Duodenal mucosa (tissue), 2 donors: ENCODE data around the gene PAOX.
"Not testable (repeated sequence)": the region's sequence is repeated elsewhere in the genome, so short reads cannot be mapped to it uniquely, and the experiment has no call there.

Source experiments
- H3K27ac ChIP-seq: one replicate; pipeline ENCODE4 v1.7.0; 2013; ENCODE audit warnings: low read depth, low read length
- H3K27me3 ChIP-seq, 2 donors: one replicate each; pipeline ENCODE4 v1.7.0; 2013; ENCODE audit warnings: low read length in 2 of 2, control low read depth in 1 of 2; ENCODE audit not compliant: insufficient read depth in 2 of 2, control insufficient read depth in 1 of 2
- H3K36me3 ChIP-seq, 2 donors: one replicate each; pipeline ENCODE4 v1.7.0; 2013; ENCODE audit warnings: low read length in 2 of 2, control low read depth in 1 of 2; ENCODE audit not compliant: insufficient read depth in 2 of 2, control insufficient read depth in 1 of 2
- H3K4me1 ChIP-seq, 2 donors: one replicate each; pipeline ENCODE4 v1.7.0; 2013; ENCODE audit warnings: low read length in 2 of 2, control low read depth in 1 of 2; ENCODE audit not compliant: insufficient read depth in 2 of 2, control insufficient read depth in 1 of 2
- H3K4me3 ChIP-seq, 2 donors: one replicate each; pipeline ENCODE4 v1.7.0; 2013; ENCODE audit warnings: low read length in 2 of 2, low read depth in 1 of 2
- H3K9ac ChIP-seq, 2 donors: one replicate each; pipeline ENCODE4 v1.7.0; 2013; ENCODE audit warnings: low read length in 2 of 2, low read depth in 1 of 2
- H3K9me3 ChIP-seq, 2 donors: one replicate each; pipeline ENCODE4 v1.7.0; 2013; ENCODE audit warnings: low read length in 2 of 2, control low read depth in 1 of 2; ENCODE audit not compliant: control insufficient read depth in 1 of 2

PAOX gene

DNA sequence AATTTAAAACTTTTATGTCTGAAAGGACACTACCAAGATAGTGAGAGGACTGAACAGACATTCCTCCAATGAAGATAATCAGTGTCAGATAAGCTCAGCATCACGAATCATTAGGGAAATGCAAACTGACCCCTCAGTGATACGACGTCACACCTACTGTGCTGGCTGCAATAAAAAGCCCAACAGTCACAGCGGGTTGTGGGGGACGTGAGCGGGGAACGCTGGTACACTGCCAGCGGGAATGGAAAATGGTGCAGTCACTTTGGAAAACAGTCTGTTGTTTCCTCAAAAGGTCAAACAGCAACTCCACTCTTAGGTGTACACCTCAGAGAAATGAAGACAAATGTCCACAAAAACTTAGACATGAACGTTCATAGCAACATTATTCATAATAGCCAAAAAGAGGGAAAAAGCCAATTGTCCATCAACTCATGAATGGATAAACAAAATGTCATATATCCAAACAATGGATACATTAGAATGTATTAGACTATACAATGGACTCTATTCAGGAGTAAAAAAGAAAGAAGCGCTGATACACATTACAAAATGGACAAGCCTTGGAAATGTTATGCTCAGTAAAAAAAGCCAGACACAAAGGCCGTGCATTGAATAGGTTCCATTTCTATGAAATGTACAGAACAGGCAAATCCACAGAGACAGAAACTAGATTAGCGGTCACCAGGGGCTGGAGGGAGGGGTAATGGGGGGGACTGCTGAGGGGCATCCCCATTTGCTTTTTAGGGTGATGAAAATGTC lies 3.5 kb upstream of the PAOX start:
- no peak overlapping the region for H3K4me3 ChIP-seq
- H3K36me3 ChIP-seq: peaks cover 3% of the 10 kb centered on the region in 2 donors
- no peak overlapping the region for H3K9ac ChIP-seq
- no peak overlapping the region for H3K27ac ChIP-seq
- no peaks in the 10 kb centered on the region for H3K27me3 ChIP-seq
- no peaks in the 10 kb centered on the region for H3K9me3 ChIP-seq
- peaks cover 14 to 24% of the 10 kb centered on the region in 2 donors for H3K4me1 ChIP-seq

DNA sequence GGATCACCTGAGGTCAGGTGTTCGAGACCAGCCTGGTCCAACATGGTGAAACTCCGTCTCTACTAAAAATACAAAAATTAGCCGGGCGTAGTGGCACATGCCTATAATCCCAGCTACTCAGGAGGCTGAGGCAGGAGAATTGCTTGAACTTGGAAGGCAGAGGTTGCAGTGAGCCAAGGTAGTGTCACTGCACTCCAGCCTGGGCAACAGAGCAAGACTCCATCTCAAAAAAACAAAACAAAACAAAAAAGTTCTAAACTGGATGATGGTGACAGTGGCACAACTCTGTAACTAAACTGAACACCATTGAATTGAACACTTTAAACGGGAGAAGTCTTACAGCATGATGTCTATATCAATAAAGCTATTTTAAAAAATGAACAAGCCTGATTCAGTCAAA lies 2.9 kb upstream of the PAOX start:
- H3K9me3 ChIP-seq, H3K27ac ChIP-seq, H3K36me3 ChIP-seq, H3K4me3 ChIP-seq, H3K9ac ChIP-seq, H3K27me3 ChIP-seq: not testable (repeated sequence)
- peaks cover 14 to 24% of the 10 kb centered on the region in 2 donors for H3K4me1 ChIP-seq

DNA sequence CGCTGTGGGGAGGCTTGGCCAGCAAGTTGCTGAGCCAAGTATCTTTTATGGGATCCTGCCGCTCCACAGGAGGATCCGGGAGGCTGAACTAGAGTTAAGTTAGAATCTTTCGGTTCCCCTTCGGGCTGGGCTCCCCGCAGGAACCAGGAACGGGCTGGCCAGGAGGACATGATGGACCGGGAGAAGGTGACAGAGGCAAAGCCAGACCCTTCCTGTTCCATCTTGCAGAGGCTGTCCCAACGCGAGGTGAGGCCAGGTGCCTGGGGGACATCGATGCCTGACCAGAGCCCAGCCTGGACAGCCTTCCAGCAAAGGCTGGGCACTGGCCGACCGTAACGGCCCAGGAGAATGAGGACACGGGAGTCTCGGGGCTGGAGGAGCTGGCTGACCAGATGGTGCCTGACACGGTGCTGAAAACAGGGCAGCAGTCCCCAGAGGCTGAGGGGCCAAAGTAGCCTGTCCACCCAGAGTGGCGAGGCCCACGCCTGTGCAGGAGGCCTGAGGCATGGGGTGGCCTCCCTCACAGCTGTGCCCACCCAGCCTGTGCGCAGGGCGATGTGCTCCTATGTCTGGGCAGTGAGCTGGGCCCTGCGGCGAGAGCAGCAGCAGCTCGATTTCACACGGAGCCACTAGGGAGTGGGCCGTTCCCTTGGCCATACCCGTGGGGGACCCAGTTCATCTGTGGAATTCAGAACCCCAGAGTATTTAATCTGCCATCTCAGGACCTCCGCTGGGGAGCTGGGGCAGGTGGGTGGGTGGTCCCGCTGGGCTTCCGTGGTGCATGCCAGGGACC lies 1.8 kb upstream of the PAOX start:
- Histone ChIP-seq H3K27me3 (no peaks in the 10 kb centered on the region), H3K9ac (peak overlapping the region in 1 of 2 donors; percentile 77), H3K36me3 (no peaks in the 10 kb centered on the region), H3K9me3 (no peaks in the 10 kb centered on the region), H3K27ac (no peak overlapping the region), H3K4me3 (no peak overlapping the region), H3K4me1 (peaks cover 14 to 20% of the 10 kb centered on the region in 2 donors)

GRCh38 chr10:133377818-133378250 lies 1.2 kb upstream of the PAOX start:
- peaks cover 14 to 18% of the 10 kb centered on the region in 2 donors for H3K4me1 ChIP-seq
- no peaks in the 10 kb centered on the region for H3K27me3 ChIP-seq
- H3K36me3 ChIP-seq: no peaks in the 10 kb centered on the region
- peak overlapping the region; percentile 71 to 81 for H3K4me3 ChIP-seq
- no peaks in the 10 kb centered on the region for H3K9me3 ChIP-seq
- H3K9ac ChIP-seq: peak overlapping the region in 1 of 2 donors; percentile 77
- H3K27ac ChIP-seq: peak overlapping the region; percentile 73

- H3K36me3 ChIP-seq: no peaks in the 10 kb centered on the region
- peak overlapping the region; percentile 71 to 81 for H3K4me3 ChIP-seq
- H3K9me3 ChIP-seq: no peaks in the 10 kb centered on the region
- H3K27me3 ChIP-seq: no peaks in the 10 kb centered on the region
- H3K4me1 ChIP-seq: peaks cover 14 to 18% of the 10 kb centered on the region in 2 donors
- peak overlapping the region; percentile 73 for H3K27ac ChIP-seq
- peak overlapping the region in 1 of 2 donors; percentile 77 for H3K9ac ChIP-seq
Measured at GRCh38 chr10:133378251-133379096, 588 bp upstream of the PAOX start.

DNA sequence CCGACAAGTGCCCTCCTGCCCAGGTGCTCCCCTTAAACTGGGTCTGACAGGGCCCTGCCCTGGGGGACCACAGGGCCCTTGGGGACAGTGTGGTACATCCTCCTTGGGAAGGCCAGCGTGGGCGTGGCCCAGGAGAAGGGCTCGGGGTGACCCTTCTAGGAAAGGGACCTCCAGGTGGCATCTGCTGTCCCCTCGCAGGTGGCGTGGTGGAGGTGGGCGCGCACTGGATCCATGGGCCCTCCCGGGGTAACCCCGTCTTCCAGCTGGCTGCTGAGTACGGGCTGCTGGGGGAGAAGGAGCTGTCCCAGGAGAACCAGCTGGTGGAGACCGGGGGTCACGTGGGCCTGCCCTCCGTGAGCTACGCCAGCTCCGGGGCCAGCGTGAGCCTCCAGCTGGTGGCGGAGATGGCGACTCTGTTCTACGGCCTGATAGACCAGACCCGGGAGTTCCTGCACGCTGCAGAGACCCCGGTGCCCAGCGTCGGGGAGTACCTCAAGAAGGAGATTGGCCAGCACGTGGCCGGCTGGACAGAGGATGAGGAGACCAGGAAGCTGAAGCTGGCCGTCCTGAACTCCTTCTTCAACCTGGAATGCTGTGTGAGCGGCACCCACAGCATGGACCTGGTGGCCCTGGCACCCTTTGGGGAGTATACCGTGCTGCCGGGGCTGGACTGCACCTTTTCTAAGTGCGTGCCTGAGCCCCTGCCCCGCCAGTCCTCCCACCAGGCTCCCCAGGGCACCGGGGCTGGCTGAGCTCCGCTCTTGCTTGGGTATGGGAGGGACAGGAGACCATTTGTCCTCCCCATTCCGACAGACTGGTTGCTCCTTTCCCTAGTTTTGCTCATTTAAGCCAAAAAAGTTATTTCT lies 972 bp downstream of the PAOX start:
- Histone ChIP-seq H3K4me1 (peaks cover 14 to 18% of the 10 kb centered on the region in 2 donors), H3K27ac (no peak overlapping the region), H3K9ac (peak overlapping the region; percentile 33 to 57), H3K36me3 (no peaks in the 10 kb centered on the region), H3K27me3 (no peaks in the 10 kb centered on the region), H3K4me3 (peak overlapping the region; percentile 65 to 68), H3K9me3 (no peaks in the 10 kb centered on the region)

- Histone ChIP-seq H3K4me1 (peaks cover 14 to 18% of the 10 kb centered on the region in 2 donors), H3K9ac (no peak overlapping the region), H3K27ac (no peak overlapping the region), H3K36me3 (no peaks in the 10 kb centered on the region), H3K4me3 (no peak overlapping the region), H3K27me3 (no peaks in the 10 kb centered on the region), H3K9me3 (no peaks in the 10 kb centered on the region)
Measured at GRCh38 chr10:133381036-133381435, 2.0 kb downstream of the PAOX start.

GRCh38 chr10:133383551-133383950 lies 4.5 kb downstream of the PAOX start:
- Histone ChIP-seq H3K27ac (no peak overlapping the region), H3K4me3 (no peak overlapping the region), H3K27me3 (no peaks in the 10 kb centered on the region), H3K9ac (no peak overlapping the region), H3K9me3 (no peaks in the 10 kb centered on the region), H3K36me3 (no peaks in the 10 kb centered on the region), H3K4me1 (peaks cover 7 to 13% of the 10 kb centered on the region in 2 donors)

GRCh38 chr10:133384071-133384470 lies 5.0 kb downstream of the PAOX start:
- Histone ChIP-seq H3K4me1 (peaks cover 7 to 14% of the 10 kb centered on the region in 2 donors), H3K9me3 (no peaks in the 10 kb centered on the region)

More at GRCh38 chr10:133384071-133384470, 5.0 kb downstream of the PAOX start:
- Histone ChIP-seq H3K9ac (no peak overlapping the region), H3K4me3 (no peak overlapping the region), H3K36me3 (no peaks in the 10 kb centered on the region), H3K27ac (no peak overlapping the region), H3K27me3 (no peaks in the 10 kb centered on the region)
